ENCODE results near the gene PHLDA2.

DNA sequence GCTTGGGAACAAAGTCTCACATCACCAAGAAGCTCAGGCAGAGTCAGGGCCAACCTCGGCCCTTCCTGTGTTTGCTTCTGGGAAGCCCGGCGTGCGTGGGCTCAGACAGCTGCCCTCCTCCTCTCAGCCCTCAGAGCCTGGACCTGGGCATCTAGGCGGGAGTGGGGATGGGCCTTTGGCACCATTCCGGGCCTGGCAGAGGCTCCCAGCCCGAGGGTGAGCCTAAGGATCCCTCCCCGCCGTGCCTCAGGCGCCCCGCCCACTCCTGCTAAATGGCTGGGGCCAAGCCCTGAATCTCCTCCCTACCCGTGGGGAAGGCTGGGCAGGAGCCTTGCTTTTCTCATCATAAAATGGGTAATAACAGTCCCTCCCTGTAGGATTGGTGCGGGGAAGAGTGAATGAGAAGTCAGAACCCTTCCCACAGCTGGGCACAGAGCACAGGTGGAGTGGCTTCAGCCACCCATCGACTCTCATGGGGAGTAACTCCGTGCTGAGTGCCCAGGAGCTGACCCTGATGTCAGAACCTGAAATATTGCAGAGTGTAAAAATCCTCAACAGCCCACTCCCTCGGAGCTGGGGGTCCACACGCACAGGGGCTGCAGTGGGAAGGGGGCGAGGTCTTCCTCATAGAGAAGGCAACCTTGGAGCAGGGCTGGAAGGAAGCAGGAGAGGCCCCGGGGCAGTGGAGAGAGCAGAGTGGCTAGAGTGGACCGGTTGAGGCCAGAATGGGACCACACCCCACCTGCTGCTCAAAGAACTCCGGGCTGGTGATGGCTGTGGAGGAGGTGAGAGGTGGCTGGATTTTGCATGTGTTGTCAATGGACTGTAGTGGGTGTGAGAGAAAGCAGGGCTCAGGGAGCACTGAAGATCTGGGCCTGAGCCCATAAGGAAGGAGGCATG is 24.8 kb downstream of the PHLDA2 start:
- TF ChIP-seq, protein P1, sequence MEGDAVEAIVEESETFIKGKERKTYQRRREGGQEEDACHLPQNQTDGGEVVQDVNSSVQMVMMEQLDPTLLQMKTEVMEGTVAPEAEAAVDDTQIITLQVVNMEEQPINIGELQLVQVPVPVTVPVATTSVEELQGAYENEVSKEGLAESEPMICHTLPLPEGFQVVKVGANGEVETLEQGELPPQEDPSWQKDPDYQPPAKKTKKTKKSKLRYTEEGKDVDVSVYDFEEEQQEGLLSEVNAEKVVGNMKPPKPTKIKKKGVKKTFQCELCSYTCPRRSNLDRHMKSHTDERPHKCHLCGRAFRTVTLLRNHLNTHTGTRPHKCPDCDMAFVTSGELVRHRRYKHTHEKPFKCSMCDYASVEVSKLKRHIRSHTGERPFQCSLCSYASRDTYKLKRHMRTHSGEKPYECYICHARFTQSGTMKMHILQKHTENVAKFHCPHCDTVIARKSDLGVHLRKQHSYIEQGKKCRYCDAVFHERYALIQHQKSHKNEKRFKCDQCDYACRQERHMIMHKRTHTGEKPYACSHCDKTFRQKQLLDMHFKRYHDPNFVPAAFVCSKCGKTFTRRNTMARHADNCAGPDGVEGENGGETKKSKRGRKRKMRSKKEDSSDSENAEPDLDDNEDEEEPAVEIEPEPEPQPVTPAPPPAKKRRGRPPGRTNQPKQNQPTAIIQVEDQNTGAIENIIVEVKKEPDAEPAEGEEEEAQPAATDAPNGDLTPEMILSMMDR (conservative IDR thresholded peaks at IDR 0.05; ENCODE audit: low read length), result no peak
- TF ChIP-seq EZH2phosphoT487 (IDR thresholded peaks at IDR 0.05; ENCODE audit: borderline replicate concordance, low read depth, low read length), result no peak

All from OCI-LY7 (cell line).